SH-SY5Y (cell line): ENCODE data around the gene SH3BGRL2.

Experiments used
- GATA2 ChIP-seq: IDR thresholded peaks from 2 replicates; pipeline ENCODE4 v1.6.1; 2011; ENCODE audit warnings: mild to moderate bottlenecking, low read depth, low read length
- GATA3 ChIP-seq: IDR thresholded peaks from 2 replicates; pipeline ENCODE4 v1.6.1; 2011; ENCODE audit warnings: low read depth, mild to moderate bottlenecking, low read length, moderate library complexity

Gene SH3BGRL2

DNA sequence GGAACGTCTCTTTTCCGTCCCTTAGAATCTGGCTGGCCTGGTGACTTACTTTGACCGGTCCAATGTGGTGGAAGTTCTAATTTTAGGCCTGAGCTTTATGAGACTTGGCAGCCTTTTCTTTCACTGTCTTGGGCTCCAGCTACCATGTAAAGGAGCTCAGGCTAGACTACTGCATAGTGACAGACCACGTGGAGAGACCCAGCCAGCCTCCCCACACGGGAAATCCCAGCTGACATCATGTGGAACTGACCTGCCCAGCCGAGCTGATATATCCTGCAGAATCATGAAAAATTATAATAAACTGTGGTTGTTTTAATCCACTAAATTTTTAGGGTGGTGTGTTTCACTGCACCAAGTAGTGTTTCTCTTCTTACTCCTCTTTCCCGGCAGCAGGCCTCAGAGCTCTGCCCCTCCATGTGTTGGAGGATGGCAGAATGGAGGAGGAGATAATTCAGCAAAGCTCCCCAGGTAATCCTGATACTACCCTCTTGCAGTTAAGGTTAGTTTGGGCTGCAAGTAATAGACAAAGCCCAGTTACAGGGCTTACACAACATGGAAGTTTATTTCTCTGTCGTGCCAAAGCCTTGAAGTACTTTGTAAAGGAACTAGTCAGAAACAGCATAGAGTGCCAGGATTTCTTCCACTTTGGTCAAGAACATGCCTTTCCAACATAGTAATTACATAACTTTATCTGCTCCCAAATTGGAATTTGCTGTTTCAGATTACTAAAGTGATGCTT, 87.5 kb downstream of the SH3BGRL2 start:
- TF ChIP-seq GATA2 (no peak), GATA3 (no peak)

DNA sequence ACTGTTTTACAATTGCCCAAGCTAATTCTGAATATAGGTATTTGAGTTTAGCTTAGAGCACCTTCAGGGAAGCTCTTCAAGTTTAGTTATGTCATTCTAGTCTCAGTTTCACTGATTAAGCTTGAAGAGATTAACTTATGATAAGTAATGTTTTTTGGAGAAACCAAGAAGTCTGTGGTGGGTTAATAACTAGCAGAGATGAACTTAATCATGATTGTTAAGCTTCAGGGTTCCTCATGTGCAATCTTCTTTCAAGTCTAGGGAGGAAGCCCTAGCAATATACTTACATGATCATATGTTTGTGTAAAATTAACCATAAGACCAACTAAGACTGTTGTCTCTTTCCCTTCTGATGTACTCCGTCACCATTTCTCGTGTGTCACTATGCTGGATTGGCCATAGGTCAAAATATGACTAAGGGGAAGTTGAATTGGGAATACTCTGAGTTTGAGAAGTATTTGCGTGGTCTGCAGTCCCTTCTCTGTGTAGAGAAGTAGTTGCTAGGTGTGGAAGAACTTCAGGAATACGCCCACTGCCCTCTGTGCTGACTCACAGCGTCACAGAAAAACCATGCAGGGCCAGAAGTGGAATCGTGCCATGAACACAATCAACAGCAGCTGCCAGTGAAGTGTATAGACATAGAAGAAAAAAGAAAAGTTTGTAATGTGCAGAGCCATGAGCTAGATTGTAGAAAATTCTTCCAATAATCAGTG, 88.3 kb downstream of the SH3BGRL2 start:
- TF ChIP-seq GATA2, result no peak
- no peak for TF ChIP-seq GATA3

DNA sequence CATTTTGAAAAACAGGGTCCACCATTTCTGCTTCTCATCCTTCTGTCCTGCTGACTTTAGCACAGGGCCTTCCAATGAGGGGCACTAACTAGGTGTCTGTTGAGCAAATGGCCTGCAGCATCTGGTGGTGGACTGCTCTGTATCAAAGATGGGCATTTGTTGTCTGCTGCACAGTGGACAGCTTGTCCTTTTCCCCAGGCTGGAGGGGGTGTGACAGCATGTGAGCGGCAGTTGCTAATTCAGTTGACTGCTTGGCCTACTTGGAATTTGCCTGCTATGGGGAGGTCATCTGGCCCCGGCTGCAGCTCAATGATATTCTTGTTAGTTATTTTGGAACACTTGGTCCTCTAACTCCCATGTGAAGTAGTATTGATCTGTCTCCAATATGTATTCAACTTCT, 93.7 kb downstream of the SH3BGRL2 start:
- no peak for TF ChIP-seq GATA2
- TF ChIP-seq GATA3, result no peak

DNA sequence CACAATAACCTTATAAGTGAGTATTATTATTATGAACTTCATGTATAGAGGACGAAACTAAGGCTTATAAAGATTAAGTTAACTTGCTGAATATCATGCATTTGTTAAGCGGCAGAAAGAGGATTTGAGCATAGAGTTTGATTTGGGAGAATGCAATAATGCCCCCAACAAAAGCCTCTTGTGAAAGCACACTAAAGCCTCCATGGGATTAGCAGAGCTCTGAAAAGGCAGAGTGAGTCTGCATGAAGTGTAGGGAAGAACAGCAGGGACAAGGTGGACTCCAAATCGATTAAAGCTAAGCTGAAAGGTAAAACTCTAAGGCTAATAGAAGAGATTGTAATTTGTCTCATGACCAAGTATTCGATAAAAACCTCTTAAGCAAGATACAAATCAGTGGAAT, 100.3 kb downstream of the SH3BGRL2 start:
- no peak for TF ChIP-seq GATA3
- TF ChIP-seq GATA2, result no peak

DNA sequence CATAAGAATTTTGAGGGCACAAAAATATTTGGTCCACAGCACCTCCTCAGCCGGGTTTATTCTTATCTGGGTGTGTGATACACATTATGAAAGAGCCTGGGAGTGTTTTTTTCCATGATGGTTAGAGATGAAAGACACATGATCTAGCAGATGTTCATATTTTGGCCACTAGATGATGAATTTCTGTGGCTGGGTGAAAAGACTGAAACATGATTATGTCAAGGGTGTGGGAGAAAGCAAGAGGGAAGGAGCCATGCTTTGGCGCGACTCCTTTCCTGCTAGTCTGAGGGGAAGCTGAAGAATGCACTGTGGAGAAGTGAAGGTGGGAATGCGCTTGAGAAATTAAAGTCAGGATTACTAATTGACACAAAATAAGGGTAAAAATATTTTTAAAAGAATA, 102.3 kb downstream of the SH3BGRL2 start:
- TF ChIP-seq GATA2, result no peak
- TF ChIP-seq GATA3, result no peak

DNA sequence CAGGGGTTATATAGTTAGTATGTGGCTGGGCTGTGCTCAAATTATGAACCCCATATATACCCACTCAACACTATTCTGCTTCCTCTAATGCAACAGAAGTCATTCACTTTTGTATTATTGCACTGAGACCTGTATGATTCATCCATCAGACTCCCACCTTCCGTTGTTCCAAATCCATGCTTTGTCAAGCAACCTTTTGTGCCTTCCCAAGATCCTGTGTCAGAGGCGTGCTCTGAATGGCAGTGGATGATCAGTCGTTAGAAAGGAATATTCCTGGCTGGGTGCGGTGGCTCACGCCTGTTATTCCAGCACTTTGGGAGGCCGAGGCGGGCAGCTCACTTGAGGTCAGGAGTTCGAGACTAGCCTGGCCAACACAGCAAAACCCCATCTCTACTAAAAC, 103.2 kb downstream of the SH3BGRL2 start:
- no peak for TF ChIP-seq GATA2
- no peak for TF ChIP-seq GATA3

DNA sequence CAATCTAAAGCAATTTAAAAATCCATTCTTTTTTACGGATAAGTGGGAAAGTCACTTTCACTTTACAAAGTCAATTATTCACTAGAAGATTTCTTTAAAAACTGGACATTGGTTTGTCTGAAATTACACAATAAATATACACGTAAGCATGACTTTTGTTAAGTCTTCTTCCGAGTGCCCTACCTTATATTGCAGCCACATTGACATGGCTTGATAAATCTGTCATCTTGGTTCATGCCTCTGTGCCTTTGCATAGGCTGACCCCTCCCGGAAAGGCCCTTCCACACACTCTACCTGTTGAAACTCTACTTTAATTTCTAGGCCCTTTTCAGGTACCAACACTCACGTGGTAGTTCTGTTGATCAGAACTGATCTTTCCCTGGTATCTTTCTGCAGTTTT, 104.1 kb downstream of the SH3BGRL2 start:
- TF ChIP-seq GATA2 (no peak), GATA3 (no peak)

DNA sequence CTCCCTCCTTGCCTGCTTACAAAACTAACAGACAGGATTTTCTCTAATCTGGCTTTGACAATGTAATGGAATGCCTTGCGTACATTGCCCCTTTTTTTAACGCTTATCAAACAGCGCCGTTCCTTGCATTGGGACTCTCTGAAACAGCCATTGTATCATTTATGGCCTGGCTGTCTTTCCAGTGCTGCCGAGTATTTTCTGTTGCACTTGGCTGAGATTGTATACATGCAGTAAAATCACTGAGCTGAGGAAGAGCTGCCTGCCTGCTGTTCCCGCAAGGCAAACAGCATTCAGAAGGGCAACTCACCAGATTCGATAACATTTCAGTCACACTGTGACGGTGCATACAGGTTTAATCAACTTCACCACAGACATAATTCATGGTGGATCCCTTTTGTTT, 106.0 kb downstream of the SH3BGRL2 start:
- TF ChIP-seq GATA2 (peak; percentile 22; the same call in 1 of the 2 replicates), GATA3 (no peak)

DNA sequence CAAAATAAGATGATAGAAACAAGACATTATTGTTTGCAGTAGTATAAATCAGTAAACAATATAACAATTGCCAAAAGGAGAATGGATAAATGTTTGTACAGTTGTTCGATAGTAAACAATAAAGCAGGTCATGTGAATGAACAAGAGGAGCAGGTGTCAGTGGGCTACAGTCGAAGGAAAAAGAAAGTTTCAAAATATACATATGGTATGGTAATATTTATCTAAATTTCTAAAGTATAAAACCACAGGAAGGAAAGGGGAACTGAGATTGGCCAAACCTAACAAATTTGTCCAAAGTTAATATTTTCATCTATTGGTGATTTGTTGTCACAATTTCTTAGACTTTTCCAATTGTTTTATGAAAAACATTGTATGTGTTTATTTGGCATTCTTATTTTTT, 110.9 kb downstream of the SH3BGRL2 start:
- no peak for TF ChIP-seq GATA2
- no peak for TF ChIP-seq GATA3

DNA sequence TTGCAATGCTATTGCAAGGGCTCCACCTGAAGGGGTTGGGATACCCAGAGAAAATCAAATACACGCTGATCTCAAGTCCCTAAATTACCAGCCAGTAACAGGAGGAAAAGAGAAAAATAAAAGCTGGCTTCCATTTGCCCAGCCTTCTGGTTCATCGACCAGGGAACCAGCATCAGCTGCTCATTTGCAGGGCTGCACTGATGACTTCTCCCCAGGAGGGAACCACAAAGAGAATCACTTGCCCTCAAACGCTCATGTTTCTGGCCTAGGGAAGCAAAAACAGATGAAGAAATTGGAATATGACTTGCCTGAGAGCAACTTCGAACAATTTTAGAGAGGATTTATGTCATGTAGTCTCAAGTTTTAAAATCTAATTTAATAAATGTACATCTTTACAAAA, 119.7 kb downstream of the SH3BGRL2 start:
- TF ChIP-seq GATA3 (no peak), GATA2 (no peak)
